H9 (cell line): ENCODE results near the gene NMRAL1. TPM values are rescaled to one million over a fixed set of nuclear protein-coding genes. Genes with fewer than 3 reads are reported as not detected.

Source experiments
- DNase-seq: peaks from one replicate; pipeline ENCODE4 v3.0.0-alpha.2; 2017
- H2AFZ ChIP-seq: one replicate; pipeline ENCODE4 v1.6.1; 2013; ENCODE audit warnings: mild to moderate bottlenecking, low read length, control low read depth, moderate library complexity
- H2AK5ac ChIP-seq: 2 replicates; pipeline ENCODE4 v1.6.1; 2013; ENCODE audit warnings: low read length, control low read depth, mixed read lengths; ENCODE audit not compliant: insufficient read length
- H2BK120ac ChIP-seq: one replicate; pipeline ENCODE4 v1.6.1; 2013; ENCODE audit warnings: low read depth, mild to moderate bottlenecking, low read length, control low read depth, inconsistent platforms; ENCODE audit not compliant: poor library complexity, severe bottlenecking
- H2BK12ac ChIP-seq: 2 replicates; pipeline ENCODE4 v1.6.1; 2013; ENCODE audit warnings: low read length, control low read depth, mixed read lengths, low read depth; ENCODE audit not compliant: insufficient read length
- H2BK15ac ChIP-seq: 2 replicates; pipeline ENCODE4 v1.6.1; 2013; ENCODE audit warnings: low read depth, low read length, control low read depth
- H2BK20ac ChIP-seq: one replicate; pipeline ENCODE4 v1.6.1; 2013; ENCODE audit warnings: low read depth, mild to moderate bottlenecking, low read length, control low read depth, inconsistent platforms; ENCODE audit not compliant: poor library complexity, severe bottlenecking
- H2BK5ac ChIP-seq: 2 replicates; pipeline ENCODE4 v1.6.1; 2013; ENCODE audit warnings: low read length, control low read depth, mixed read lengths; ENCODE audit not compliant: insufficient read length
- H3K14ac ChIP-seq: 2 replicates; pipeline ENCODE4 v1.6.1; 2013; ENCODE audit warnings: low read length, control low read depth; ENCODE audit not compliant: insufficient read depth
- H3K18ac ChIP-seq: 2 replicates; pipeline ENCODE4 v1.6.1; 2013; ENCODE audit warnings: low read depth, mild to moderate bottlenecking, mixed read lengths, low read length, control low read depth; ENCODE audit not compliant: insufficient read length
- H3K23ac ChIP-seq: 2 replicates; pipeline ENCODE4 v1.6.1; 2013; ENCODE audit warnings: low read length, control low read depth, mixed read lengths, low read depth; ENCODE audit not compliant: insufficient read length
- H3K23me2 ChIP-seq: 2 replicates; pipeline ENCODE4 v1.6.1; 2013; ENCODE audit warnings: low read depth, mild to moderate bottlenecking, mixed read lengths, low read length, control low read depth; ENCODE audit not compliant: insufficient read length, poor library complexity, severe bottlenecking
- H3K27ac ChIP-seq: 2 replicates; pipeline ENCODE4 v1.5.1; 2013; ENCODE audit warnings: low read length, control low read depth, mixed read lengths, low read depth; ENCODE audit not compliant: insufficient read length
- H3K27me3 ChIP-seq: 2 replicates; pipeline ENCODE4 v1.6.1; 2013; ENCODE audit warnings: low read length, control low read depth, inconsistent platforms; ENCODE audit not compliant: insufficient read depth
- H3K4ac ChIP-seq: 2 replicates; pipeline ENCODE4 v1.6.1; 2013; ENCODE audit warnings: low read depth, mild to moderate bottlenecking, control low read depth, inconsistent platforms, low read length, moderate library complexity
- H3K4me1 ChIP-seq: 2 replicates; pipeline ENCODE4 v1.6.1; 2013; ENCODE audit warnings: low read length, control low read depth, inconsistent platforms; ENCODE audit not compliant: insufficient read depth
- H3K4me2 ChIP-seq: 2 replicates; pipeline ENCODE4 v1.6.1; 2013; ENCODE audit warnings: low read length, control low read depth, mixed read lengths; ENCODE audit not compliant: insufficient read length, insufficient read depth
- H3K56ac ChIP-seq: 2 replicates; pipeline ENCODE4 v1.6.1; 2013; ENCODE audit warnings: low read depth, mild to moderate bottlenecking, mixed read lengths, low read length, control low read depth; ENCODE audit not compliant: insufficient read length
- H3K79me1 ChIP-seq: 2 replicates; pipeline ENCODE4 v1.6.1; 2013; ENCODE audit warnings: low read depth, mild to moderate bottlenecking, moderate library complexity, low read length, control low read depth, inconsistent platforms; ENCODE audit not compliant: insufficient read depth, poor library complexity, severe bottlenecking
- H3K79me2 ChIP-seq: 2 replicates; pipeline ENCODE4 v1.6.1; 2013; ENCODE audit warnings: low read length, control low read depth, inconsistent platforms; ENCODE audit not compliant: insufficient read depth
- H3K9ac ChIP-seq: 2 replicates; pipeline ENCODE4 v1.6.1; 2013; ENCODE audit warnings: low read length, control low read depth, mixed read lengths; ENCODE audit not compliant: insufficient read length; ENCODE audit errors: extremely low read depth
- H3K9me3 ChIP-seq: one replicate; pipeline ENCODE4 v1.6.1; 2013; ENCODE audit warnings: low read depth, low read length, inconsistent platforms; ENCODE audit not compliant: control insufficient read depth
- H3T11ph ChIP-seq: one replicate; pipeline ENCODE4 v1.6.1; 2013; ENCODE audit warnings: mild to moderate bottlenecking, low read length, control low read depth, inconsistent platforms
- H4K20me1 ChIP-seq: one replicate; pipeline ENCODE4 v1.6.1; 2013; ENCODE audit not compliant: control insufficient read depth, insufficient read length, insufficient read depth
- H4K5ac ChIP-seq: 2 replicates; pipeline ENCODE4 v1.6.1; 2013; ENCODE audit warnings: low read depth, mild to moderate bottlenecking, mixed read lengths, low read length, control low read depth; ENCODE audit not compliant: insufficient read length
- H4K8ac ChIP-seq: replicated peaks from 2 replicates; pipeline ENCODE4 v1.6.1; 2013; ENCODE audit warnings: low read length, control low read depth, mixed read lengths, low read depth; ENCODE audit not compliant: insufficient read length
- H4K91ac ChIP-seq: 2 replicates; pipeline ENCODE4 v1.6.1; 2013; ENCODE audit warnings: low read depth, mild to moderate bottlenecking, moderate library complexity, mixed read lengths, low read length, control low read depth; ENCODE audit not compliant: insufficient read length
- H3K27ac Mint-ChIP-seq, 3 experiments: 2 replicates in 2 of 3; 3 replicates in 1 of 3; pipeline ENCODE4 v1.8.0; 2020 to 2021; ENCODE audit warnings: mixed read lengths in 3 of 3, mild to moderate bottlenecking in 1 of 3, moderate library complexity in 1 of 3
- H3K27me3 Mint-ChIP-seq: 2 replicates; pipeline ENCODE4 v1.8.0; 2021; ENCODE audit warnings: low read depth, mild to moderate bottlenecking, moderate library complexity, mixed read lengths
- H3K36me3 Mint-ChIP-seq, 3 experiments: 2 replicates in 2 of 3; 3 replicates in 1 of 3; pipeline ENCODE4 v1.8.0; 2020 to 2021; ENCODE audit warnings: low read depth in 3 of 3, mixed read lengths in 3 of 3; ENCODE audit not compliant: insufficient read depth in 1 of 3
- H3K4me1 Mint-ChIP-seq, 2 experiments: 2 replicates each; pipeline ENCODE4 v1.8.0; 2020; ENCODE audit warnings: mixed read lengths in 2 of 2
- H3K4me3 Mint-ChIP-seq, 2 experiments: 2 replicates in 1 of 2; 3 replicates in 1 of 2; pipeline ENCODE4 v1.8.0; 2020 to 2021; ENCODE audit warnings: mild to moderate bottlenecking in 2 of 2, mixed read lengths in 2 of 2, moderate library complexity in 1 of 2
- H3K9me3 Mint-ChIP-seq, 2 experiments: 2 replicates in 1 of 2; 3 replicates in 1 of 2; pipeline ENCODE4 v1.8.0; 2020; ENCODE audit warnings: mild to moderate bottlenecking in 2 of 2, mixed read lengths in 2 of 2, moderate library complexity in 1 of 2
- WGBS: extraction: QIAGEN DNeasy Blood & Tissue Kit; methylation state at CpG from one replicate; pipeline ENCODE4 v1.1.7; 2013; ENCODE audit warnings: missing lambda C conversion rate, low lambda C conversion rate, mixed read lengths; ENCODE audit not compliant: insufficient read length; ENCODE audit errors: extremely low coverage; 5-methylcytosine and 5-hydroxymethylcytosine counted together
- total RNA-seq: library from RNA; stranded (reverse); gene quantifications from 2 replicates; pipeline ENCODE4 v1.2.1, GENCODE V29; 2021
- TF ChIP-seq, protein P1 (sequence below): fragments of 200-600 bp; sonication (generic); conservative IDR thresholded peaks from 3 replicates; pipeline ENCODE4 v1.8.0; 2021; ENCODE audit warnings: antibody characterized with exemption, mild to moderate bottlenecking

NMRAL1 gene
- total RNA-seq, 1 experiment from 2014 or later, result 78.9 TPM

DNA sequence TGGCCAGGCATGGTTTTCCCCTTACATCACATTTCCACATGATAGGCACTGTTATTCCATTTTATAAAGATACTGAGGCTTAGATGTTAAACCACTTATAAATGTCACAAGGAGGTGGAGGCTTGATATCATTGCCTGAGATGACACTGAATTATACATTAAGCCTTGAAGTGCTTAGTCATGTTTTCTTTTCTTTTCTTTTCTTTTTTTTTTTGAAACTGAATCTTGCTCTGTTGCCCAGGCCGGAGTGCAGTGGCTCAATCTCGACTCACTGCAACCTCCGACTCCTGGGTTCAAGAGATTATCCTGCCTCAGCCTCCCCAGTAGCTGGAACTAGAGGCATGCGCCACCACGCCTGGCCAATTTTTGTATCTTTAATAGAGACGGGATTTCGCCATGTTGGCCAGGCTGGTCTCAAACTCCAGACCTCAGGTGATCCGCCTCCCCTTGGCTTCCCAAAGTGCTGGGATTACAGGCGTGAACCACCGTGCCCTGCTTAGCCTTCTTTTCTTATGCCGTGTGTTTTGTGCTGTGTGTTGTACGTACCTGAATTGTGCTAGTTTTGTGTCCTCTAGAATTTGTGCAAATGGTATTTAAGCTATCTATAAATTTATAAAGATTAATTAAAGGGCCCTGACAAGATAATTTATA lies 47.6 kb downstream of the NMRAL1 start:
- WGBS, result no CpG with 5 or more reads among the region's 12 CpGs
- H2BK12ac ChIP-seq, result no peak overlapping the region

More for the DNA sequence above, 47.6 kb downstream of the NMRAL1 start:
- Histone ChIP-seq H3K23ac (no peak overlapping the region), H3K9me3 (no peaks in the 10 kb centered on the region), H2BK5ac (no peak overlapping the region), H3K14ac (no peak overlapping the region), H2BK20ac (no peak overlapping the region), H2AFZ (no peak overlapping the region), H3K18ac (no peak overlapping the region), H4K91ac (no peak overlapping the region), H3K23me2 (peaks cover 7% of the 10 kb centered on the region), H4K5ac (no peak overlapping the region), H4K20me1 (no peaks in the 10 kb centered on the region), H3K56ac (no peak overlapping the region), H3K79me1 (no peaks in the 10 kb centered on the region), H2BK15ac (no peak overlapping the region), H3K4me2 (peak overlapping the region; percentile 99), H4K8ac (no peak overlapping the region), H2AK5ac (no peak overlapping the region), H3K9ac (peak overlapping the region; percentile 89), H3K27ac (no peak overlapping the region), H3K79me2 (peaks cover 12% of the 10 kb centered on the region; the same call in 1 of the 2 replicates), H2BK120ac (no peak overlapping the region), H3K27me3 (no peaks in the 10 kb centered on the region), H3K4ac (no peak overlapping the region), H3K4me1 (no peaks in the 10 kb centered on the region), H3T11ph (no peak overlapping the region)
- TF ChIP-seq, protein P1, sequence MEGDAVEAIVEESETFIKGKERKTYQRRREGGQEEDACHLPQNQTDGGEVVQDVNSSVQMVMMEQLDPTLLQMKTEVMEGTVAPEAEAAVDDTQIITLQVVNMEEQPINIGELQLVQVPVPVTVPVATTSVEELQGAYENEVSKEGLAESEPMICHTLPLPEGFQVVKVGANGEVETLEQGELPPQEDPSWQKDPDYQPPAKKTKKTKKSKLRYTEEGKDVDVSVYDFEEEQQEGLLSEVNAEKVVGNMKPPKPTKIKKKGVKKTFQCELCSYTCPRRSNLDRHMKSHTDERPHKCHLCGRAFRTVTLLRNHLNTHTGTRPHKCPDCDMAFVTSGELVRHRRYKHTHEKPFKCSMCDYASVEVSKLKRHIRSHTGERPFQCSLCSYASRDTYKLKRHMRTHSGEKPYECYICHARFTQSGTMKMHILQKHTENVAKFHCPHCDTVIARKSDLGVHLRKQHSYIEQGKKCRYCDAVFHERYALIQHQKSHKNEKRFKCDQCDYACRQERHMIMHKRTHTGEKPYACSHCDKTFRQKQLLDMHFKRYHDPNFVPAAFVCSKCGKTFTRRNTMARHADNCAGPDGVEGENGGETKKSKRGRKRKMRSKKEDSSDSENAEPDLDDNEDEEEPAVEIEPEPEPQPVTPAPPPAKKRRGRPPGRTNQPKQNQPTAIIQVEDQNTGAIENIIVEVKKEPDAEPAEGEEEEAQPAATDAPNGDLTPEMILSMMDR, result no peak
- H3K9me3 Mint-ChIP-seq, result no peaks in the 10 kb centered on the region
- peak overlapping the region; percentile 99 for H3K4me3 Mint-ChIP-seq
- H3K27me3 Mint-ChIP-seq, result no peaks in the 10 kb centered on the region
- peaks cover 19 to 29% (median 21%) of the 10 kb centered on the region in 3 experiments; a peak in 6 of 7 replicates for H3K36me3 Mint-ChIP-seq
- peak overlapping the region in 2 of 3 experiments; percentile 96 to 98; a peak in 4 of 7 replicates for H3K27ac Mint-ChIP-seq
- no peak for DNase-seq
- H3K4me1 Mint-ChIP-seq, result peaks cover 15 to 21% of the 10 kb centered on the region in 2 experiments
